Activated T-helper 1 cell treated with anti-CD3 and anti-CD28 coated beads, Interleukin-12 subunit alpha, Interleukin-12 subunit beta, Interleukin-2, Interleukin-4 antibody, amounts not matched to agents 30 ng/mL and 10 ng/mL and 1 ng/mL, durations not matched to agents 14 hours and 24 hours and 36 hours (primary cell): Measurements from ENCODE around the gene SHROOM3. TPM values are rescaled to one million over a fixed set of nuclear protein-coding genes. Genes with fewer than 3 reads are reported as not detected.

ENCODE experiments used
- DNase-seq: peaks from one replicate; pipeline ENCODE4 v3.0.0; 2021; ENCODE audit warnings: low spot score
- H3K27ac Mint-ChIP-seq: one replicate; pipeline ENCODE4 v1.8.0; 2021; ENCODE audit warnings: mild to moderate bottlenecking, mixed read lengths
- H3K27me3 Mint-ChIP-seq: one replicate; pipeline ENCODE4 v1.8.0; 2022; ENCODE audit warnings: mild to moderate bottlenecking, moderate library complexity, mixed read lengths; ENCODE audit not compliant: insufficient read depth
- H3K36me3 Mint-ChIP-seq: one replicate; pipeline ENCODE4 v1.8.0; 2021; ENCODE audit warnings: low read depth, mixed read lengths
- H3K4me1 Mint-ChIP-seq: one replicate; pipeline ENCODE4 v1.8.0; 2021; ENCODE audit warnings: low read depth, mixed read lengths
- H3K4me3 Mint-ChIP-seq: one replicate; pipeline ENCODE4 v1.8.0; 2021; ENCODE audit warnings: mild to moderate bottlenecking, moderate library complexity, mixed read lengths
- H3K9me3 Mint-ChIP-seq: one replicate; pipeline ENCODE4 v1.8.0; 2021; ENCODE audit warnings: mixed read lengths
- intact Hi-C: fragments of 100-400 bp; cut with micrococcal nuclease; formaldehyde crosslinking; loops from one replicate; pipeline ENCODE4 v1.15.1; 2024
- total RNA-seq: library from RNA; stranded (reverse); gene quantifications from 2 replicates; pipeline ENCODE4 v1.2.3, GENCODE V29; 2022

Gene SHROOM3
- total RNA-seq, 1 donor from 2014 or later: 0.05 TPM

GRCh38 chr4:76429636-76430035, 5.4 kb upstream of the SHROOM3 start:
- no peak for DNase-seq
- Mint-ChIP-seq H3K9me3 (no peaks in the 10 kb centered on the region), H3K4me3 (no peak overlapping the region), H3K27me3 (peaks cover 12% of the 10 kb centered on the region), H3K4me1 (no peaks in the 10 kb centered on the region), H3K27ac (no peak overlapping the region), H3K36me3 (no peaks in the 10 kb centered on the region)
- intact Hi-C loops: loop anchor here (1.0 to 2.0 kb wide), 3 partner anchors 76 to 929 kb away; no protein-coding TSS in a partner anchor

- Mint-ChIP-seq H3K27me3 (peaks cover 23% of the 10 kb centered on the region), H3K36me3 (no peaks in the 10 kb centered on the region), H3K4me3 (no peak overlapping the region), H3K4me1 (no peaks in the 10 kb centered on the region), H3K27ac (no peak overlapping the region), H3K9me3 (no peaks in the 10 kb centered on the region)
- intact Hi-C loops: loop anchor here (1.0 to 2.0 kb wide), 5 partner anchors 75 to 928 kb away; no protein-coding TSS in a partner anchor
- no peak for DNase-seq
Measured at GRCh38 chr4:76430519-76431388, 4.3 kb upstream of the SHROOM3 start.

- Mint-ChIP-seq H3K4me1 (no peaks in the 10 kb centered on the region), H3K9me3 (no peaks in the 10 kb centered on the region), H3K27ac (no peak overlapping the region), H3K27me3 (peaks cover 43% of the 10 kb centered on the region), H3K36me3 (no peaks in the 10 kb centered on the region), H3K4me3 (no peak overlapping the region)
- intact Hi-C loops: no loop called here
- no peak for DNase-seq
Measured at GRCh38 chr4:76435528-76436319, 695 bp downstream of the SHROOM3 start.

- H3K4me1 Mint-ChIP-seq: no peaks in the 10 kb centered on the region
- no peak for DNase-seq
- peaks cover 32% of the 10 kb centered on the region for H3K27me3 Mint-ChIP-seq
- H3K36me3 Mint-ChIP-seq: no peaks in the 10 kb centered on the region
- no peaks in the 10 kb centered on the region for H3K9me3 Mint-ChIP-seq
- intact Hi-C loops: no loop called here
- H3K27ac Mint-ChIP-seq: no peak overlapping the region
- no peak overlapping the region for H3K4me3 Mint-ChIP-seq
Measured at GRCh38 chr4:76439491-76439890, 4.5 kb downstream of the SHROOM3 start.

- Mint-ChIP-seq H3K4me3 (no peak overlapping the region), H3K27me3 (peaks cover 12% of the 10 kb centered on the region), H3K36me3 (no peaks in the 10 kb centered on the region), H3K27ac (no peak overlapping the region), H3K4me1 (no peaks in the 10 kb centered on the region), H3K9me3 (no peaks in the 10 kb centered on the region)
- intact Hi-C loops: no loop called here
- DNase-seq: no peak
Measured at GRCh38 chr4:76441881-76442280, 6.9 kb downstream of the SHROOM3 start.

GRCh38 chr4:76442807-76443206, 7.8 kb downstream of the SHROOM3 start:
- no peak for DNase-seq
- no peaks in the 10 kb centered on the region for H3K9me3 Mint-ChIP-seq
- H3K27ac Mint-ChIP-seq: no peak overlapping the region
- H3K4me3 Mint-ChIP-seq: no peak overlapping the region
- H3K27me3 Mint-ChIP-seq: peaks cover 8% of the 10 kb centered on the region
- no peaks in the 10 kb centered on the region for H3K36me3 Mint-ChIP-seq
- intact Hi-C loops: no loop called here
- no peaks in the 10 kb centered on the region for H3K4me1 Mint-ChIP-seq

GRCh38 chr4:76443376-76443775, 8.3 kb downstream of the SHROOM3 start:
- Mint-ChIP-seq H3K9me3 (no peaks in the 10 kb centered on the region), H3K27me3 (peaks cover 8% of the 10 kb centered on the region), H3K4me1 (no peaks in the 10 kb centered on the region), H3K36me3 (no peaks in the 10 kb centered on the region), H3K4me3 (no peak overlapping the region), H3K27ac (no peak overlapping the region)
- intact Hi-C loops: no loop called here
- DNase-seq: no peak

GRCh38 chr4:76445911-76446310, 10.9 kb downstream of the SHROOM3 start:
- DNase-seq: no peak
- Mint-ChIP-seq H3K27me3 (peaks cover 2% of the 10 kb centered on the region), H3K27ac (no peak overlapping the region), H3K36me3 (no peaks in the 10 kb centered on the region), H3K9me3 (no peaks in the 10 kb centered on the region), H3K4me3 (no peak overlapping the region), H3K4me1 (no peaks in the 10 kb centered on the region)
- intact Hi-C loops: no loop called here

GRCh38 chr4:76447393-76447851, 12.4 kb downstream of the SHROOM3 start:
- H3K36me3 Mint-ChIP-seq: no peaks in the 10 kb centered on the region
- H3K27me3 Mint-ChIP-seq: peaks cover 3% of the 10 kb centered on the region
- no peak overlapping the region for H3K27ac Mint-ChIP-seq
- DNase-seq: no peak
- H3K4me1 Mint-ChIP-seq: no peaks in the 10 kb centered on the region
- intact Hi-C loops: no loop called here
- no peak overlapping the region for H3K4me3 Mint-ChIP-seq
- no peaks in the 10 kb centered on the region for H3K9me3 Mint-ChIP-seq

- no peak for DNase-seq
- no peaks in the 10 kb centered on the region for H3K9me3 Mint-ChIP-seq
- H3K4me1 Mint-ChIP-seq: no peaks in the 10 kb centered on the region
- intact Hi-C loops: no loop called here
- no peak overlapping the region for H3K4me3 Mint-ChIP-seq
- H3K27ac Mint-ChIP-seq: no peak overlapping the region
- H3K36me3 Mint-ChIP-seq: no peaks in the 10 kb centered on the region
- peaks cover 4% of the 10 kb centered on the region for H3K27me3 Mint-ChIP-seq
Measured at GRCh38 chr4:76448211-76448610, 13.2 kb downstream of the SHROOM3 start.

GRCh38 chr4:76449362-76449767, 14.3 kb downstream of the SHROOM3 start:
- H3K27ac Mint-ChIP-seq: no peak overlapping the region
- H3K4me1 Mint-ChIP-seq: no peaks in the 10 kb centered on the region
- no peaks in the 10 kb centered on the region for H3K9me3 Mint-ChIP-seq
- H3K4me3 Mint-ChIP-seq: no peak overlapping the region
- intact Hi-C loops: no loop called here
- DNase-seq: no peak
- peaks cover 10% of the 10 kb centered on the region for H3K27me3 Mint-ChIP-seq
- H3K36me3 Mint-ChIP-seq: no peaks in the 10 kb centered on the region

GRCh38 chr4:76449833-76450232, 14.8 kb downstream of the SHROOM3 start:
- no peaks in the 10 kb centered on the region for H3K4me1 Mint-ChIP-seq
- H3K4me3 Mint-ChIP-seq: no peak overlapping the region
- no peak overlapping the region for H3K27ac Mint-ChIP-seq
- H3K36me3 Mint-ChIP-seq: no peaks in the 10 kb centered on the region
- no peaks in the 10 kb centered on the region for H3K9me3 Mint-ChIP-seq
- intact Hi-C loops: no loop called here
- DNase-seq: no peak
- peaks cover 10% of the 10 kb centered on the region for H3K27me3 Mint-ChIP-seq

GRCh38 chr4:76453232-76453631, 18.2 kb downstream of the SHROOM3 start:
- H3K27ac Mint-ChIP-seq: no peak overlapping the region
- peaks cover 10% of the 10 kb centered on the region for H3K27me3 Mint-ChIP-seq
- intact Hi-C loops: no loop called here
- no peaks in the 10 kb centered on the region for H3K36me3 Mint-ChIP-seq
- H3K4me3 Mint-ChIP-seq: no peak overlapping the region
- no peak for DNase-seq
- no peaks in the 10 kb centered on the region for H3K9me3 Mint-ChIP-seq
- no peaks in the 10 kb centered on the region for H3K4me1 Mint-ChIP-seq
